OCI-LY7 (cell line): ENCODE results near the gene B4GALT4. TPM values are rescaled to one million over a fixed set of nuclear protein-coding genes. Genes with fewer than 3 reads are reported as not detected.

ENCODE experiments used
- BruUV-seq: library from RNA; stranded (reverse); fragments of 400-500 nt; replicated peaks from 2 replicates; lab custom pipeline; 2021; lab: Mats Ljungman, UMichigan
- CTCF ChIA-PET: fragments of 300-600 bp; sonication (Branson Sonifier 250); formaldehyde crosslinking; loops from one replicate; lab custom pipeline; 2022; ENCODE audit warnings: antibody characterized with exemption; ENCODE audit not compliant: unreplicated experiment; lab: Charles Lee
- POLR2A ChIA-PET: fragments of 300-600 bp; sonication (Branson Sonifier 250); formaldehyde crosslinking; loops from one replicate; lab custom pipeline; 2022; ENCODE audit warnings: antibody characterized with exemption; lab: Charles Lee
- DNase-seq: peaks from one replicate; pipeline ENCODE4 v3.0.0-alpha.2; 2015; ENCODE audit warnings: low spot score
- H2AFZ ChIP-seq: fragments of 200-600 bp; sonication (generic), shearing (Covaris generic); 2 replicates; pipeline ENCODE4 v1.6.1; 2014; ENCODE audit warnings: mild to moderate bottlenecking, antibody characterized with exemption, low read length, moderate library complexity
- H3K27ac ChIP-seq: fragments of 200-600 bp; sonication (generic); 2 replicates; pipeline ENCODE4 v1.5.1; 2014; ENCODE audit warnings: mixed run types, low read depth, mild to moderate bottlenecking, moderate library complexity, low read length, inconsistent platforms; ENCODE audit not compliant: poor library complexity, severe bottlenecking
- H3K36me3 ChIP-seq: fragments of 200-600 bp; sonication (generic); 2 replicates; pipeline ENCODE4 v1.6.1; 2014; ENCODE audit warnings: mild to moderate bottlenecking, antibody characterized with exemption, low read length, moderate library complexity, mixed read lengths; ENCODE audit not compliant: insufficient read depth
- H3K4me1 ChIP-seq: fragments of 200-600 bp; sonication (generic); 2 replicates; pipeline ENCODE4 v1.5.1; 2014; ENCODE audit warnings: mild to moderate bottlenecking, low read length; ENCODE audit not compliant: insufficient read depth, poor library complexity, severe bottlenecking
- H3K4me2 ChIP-seq: fragments of 200-600 bp; sonication (generic); 2 replicates; pipeline ENCODE4 v1.6.1; 2014; ENCODE audit warnings: mild to moderate bottlenecking, low read length
- H3K4me3 ChIP-seq: fragments of 200-600 bp; sonication (generic); 2 replicates; pipeline ENCODE4 v1.5.1; 2014; ENCODE audit warnings: mild to moderate bottlenecking, low read depth, low read length; ENCODE audit not compliant: poor library complexity, severe bottlenecking
- H3K79me2 ChIP-seq: fragments of 200-600 bp; sonication (generic); 2 replicates; pipeline ENCODE4 v1.6.1; 2016; ENCODE audit warnings: low read depth, mild to moderate bottlenecking, low read length, moderate library complexity, mixed read lengths; ENCODE audit not compliant: insufficient read depth
- H3K9me2 ChIP-seq: fragments of 200-600 bp; sonication (generic); 2 replicates; pipeline ENCODE4 v1.6.1; 2016; ENCODE audit warnings: mild to moderate bottlenecking, low read length, mixed read lengths; ENCODE audit not compliant: insufficient read depth
- H3K9me3 ChIP-seq: fragments of 200-600 bp; sonication (generic); 2 replicates; pipeline ENCODE4 v1.6.1; 2014; ENCODE audit warnings: mild to moderate bottlenecking, mixed run types, low read length, mixed read lengths
- H4K20me1 ChIP-seq: fragments of 200-600 bp; sonication (generic); 2 replicates; pipeline ENCODE4 v1.6.1; 2014; ENCODE audit warnings: mild to moderate bottlenecking, antibody characterized with exemption, low read length, moderate library complexity, mixed read lengths; ENCODE audit not compliant: insufficient read depth
- EZH2phosphoT487 ChIP-seq: fragments of 200-600 bp; sonication (generic); IDR thresholded peaks from 2 replicates; pipeline ENCODE4 v1.6.1; 2018; ENCODE audit warnings: low read depth, borderline replicate concordance, mild to moderate bottlenecking, mixed run types, antibody characterized with exemption, low read length, moderate library complexity, mixed read lengths
- intact Hi-C: fragments of 100-400 bp; cut with micrococcal nuclease; formaldehyde crosslinking; loops from one replicate; pipeline ENCODE4 v1.10.0; 2022; ENCODE audit not compliant: unreplicated experiment
- total RNA-seq, 2 experiments: library from RNA; depleted of rRNA in 1 of 2; stranded (reverse); fragments of >200 nt in 1 of 2; shearing (Covaris generic) in 1 of 2; gene quantifications; 2 replicates each; pipeline ENCODE4 v1.2.3, GENCODE V29; 2014 to 2022
- TF ChIP-seq, protein P1 (sequence below): fragments of 200-600 bp; sonication (generic); conservative IDR thresholded peaks from 2 replicates; pipeline ENCODE4 v1.5.1; 2014; ENCODE audit warnings: mild to moderate bottlenecking, antibody characterized with exemption, low read length, moderate library complexity, mixed read lengths

B4GALT4 gene
- total RNA-seq, 2 experiments from 2014 or later = 16.6 to 17.3 TPM

DNA sequence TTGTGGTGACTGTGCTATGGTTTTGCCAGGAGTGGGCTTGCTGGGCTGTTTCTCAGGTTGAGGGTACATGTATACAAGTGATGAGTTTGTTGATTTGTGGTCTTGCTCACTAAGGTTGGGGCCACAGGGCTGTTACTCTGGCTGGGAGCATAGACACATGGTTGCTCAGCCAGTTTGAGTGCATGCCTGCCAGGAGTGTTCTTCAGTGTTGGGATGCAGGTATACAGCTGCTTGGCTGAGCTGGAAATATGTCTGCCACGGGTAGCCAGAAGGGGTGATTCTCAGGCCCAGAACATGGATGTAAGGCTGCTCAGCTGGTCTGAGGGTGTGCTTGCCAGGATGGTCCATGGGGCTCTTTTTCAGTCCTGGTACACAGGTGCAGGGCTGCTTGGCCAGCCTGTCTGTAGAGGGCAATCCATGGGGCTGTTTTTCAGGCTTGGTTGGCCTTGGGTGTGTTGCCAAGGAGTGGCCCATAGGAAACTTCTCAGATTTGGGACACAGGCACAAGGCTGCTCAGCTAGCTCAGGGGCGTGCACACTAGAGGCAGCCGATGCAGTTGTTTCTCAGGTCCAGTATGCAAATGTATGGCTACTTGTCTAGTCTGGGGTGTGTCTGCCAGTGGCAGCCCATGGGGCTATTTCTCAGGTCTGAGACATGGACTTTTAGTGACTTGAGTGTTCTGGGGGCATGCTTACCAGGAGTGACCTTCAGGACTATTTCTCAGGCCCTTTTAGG, 48.2 kb upstream of the B4GALT4 start:
- TF ChIP-seq, protein P1, sequence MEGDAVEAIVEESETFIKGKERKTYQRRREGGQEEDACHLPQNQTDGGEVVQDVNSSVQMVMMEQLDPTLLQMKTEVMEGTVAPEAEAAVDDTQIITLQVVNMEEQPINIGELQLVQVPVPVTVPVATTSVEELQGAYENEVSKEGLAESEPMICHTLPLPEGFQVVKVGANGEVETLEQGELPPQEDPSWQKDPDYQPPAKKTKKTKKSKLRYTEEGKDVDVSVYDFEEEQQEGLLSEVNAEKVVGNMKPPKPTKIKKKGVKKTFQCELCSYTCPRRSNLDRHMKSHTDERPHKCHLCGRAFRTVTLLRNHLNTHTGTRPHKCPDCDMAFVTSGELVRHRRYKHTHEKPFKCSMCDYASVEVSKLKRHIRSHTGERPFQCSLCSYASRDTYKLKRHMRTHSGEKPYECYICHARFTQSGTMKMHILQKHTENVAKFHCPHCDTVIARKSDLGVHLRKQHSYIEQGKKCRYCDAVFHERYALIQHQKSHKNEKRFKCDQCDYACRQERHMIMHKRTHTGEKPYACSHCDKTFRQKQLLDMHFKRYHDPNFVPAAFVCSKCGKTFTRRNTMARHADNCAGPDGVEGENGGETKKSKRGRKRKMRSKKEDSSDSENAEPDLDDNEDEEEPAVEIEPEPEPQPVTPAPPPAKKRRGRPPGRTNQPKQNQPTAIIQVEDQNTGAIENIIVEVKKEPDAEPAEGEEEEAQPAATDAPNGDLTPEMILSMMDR = no peak
- no peak for TF ChIP-seq EZH2phosphoT487
- no peaks in the 10 kb centered on the region for H3K79me2 ChIP-seq
- peaks cover 11% of the 10 kb centered on the region; the same call in 1 of the 2 replicates for H3K9me3 ChIP-seq
- intact Hi-C loops = no loop called here
- BruUV-seq = no TSS peak
- ChIA-PET CTCF (no interaction called here), POLR2A (no interaction called here)
- H4K20me1 ChIP-seq = no peaks in the 10 kb centered on the region
- DNase-seq = no peak
- H3K4me1 ChIP-seq = peaks cover 16% of the 10 kb centered on the region
- no peaks in the 10 kb centered on the region for H3K9me2 ChIP-seq
- H3K4me3 ChIP-seq = no peak overlapping the region
- no peaks in the 10 kb centered on the region for H3K36me3 ChIP-seq
- H3K4me2 ChIP-seq = no peak overlapping the region
- no peak overlapping the region for H2AFZ ChIP-seq
- H3K27ac ChIP-seq = no peak overlapping the region

DNA sequence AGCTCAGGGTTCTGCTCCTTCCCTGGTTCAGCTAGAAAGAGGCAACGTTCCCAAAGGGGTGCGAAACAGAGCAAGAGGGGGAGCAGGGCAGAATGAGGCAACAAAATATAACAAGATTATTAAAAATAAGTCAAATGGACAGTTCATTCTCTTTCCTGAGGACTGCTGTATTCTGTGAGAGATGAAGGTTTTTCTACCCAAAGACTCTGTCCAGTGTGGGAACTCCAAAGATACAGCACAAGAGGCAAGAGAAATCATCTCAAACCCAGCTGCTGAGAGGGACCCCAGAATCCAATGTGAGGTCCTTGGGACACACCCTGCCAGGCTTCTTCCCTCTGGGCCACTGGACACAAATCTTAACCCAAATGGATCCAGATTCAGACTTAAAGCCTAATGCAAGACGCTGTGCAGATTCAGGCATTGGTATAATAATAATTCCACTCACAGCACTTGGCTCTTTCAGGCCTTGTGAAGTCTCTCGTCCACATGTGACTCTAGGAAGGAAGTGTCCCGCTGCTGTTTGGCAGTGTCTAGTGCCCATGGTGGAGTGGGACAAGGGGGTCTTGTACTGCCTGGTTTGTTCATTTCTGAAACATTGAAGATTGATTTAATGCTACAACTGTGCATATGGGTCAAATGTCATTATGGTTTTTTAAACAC, 39.0 kb upstream of the B4GALT4 start:
- POLR2A ChIA-PET = no interaction called here
- CTCF ChIA-PET = no interaction called here
- BruUV-seq = no TSS peak

More for the DNA sequence above, 39.0 kb upstream of the B4GALT4 start:
- DNase-seq = no peak
- H4K20me1 ChIP-seq = no peaks in the 10 kb centered on the region
- H3K9me2 ChIP-seq = no peaks in the 10 kb centered on the region
- H3K9me3 ChIP-seq = peaks cover 8% of the 10 kb centered on the region; the same call in 1 of the 2 replicates
- no peak for TF ChIP-seq EZH2phosphoT487
- TF ChIP-seq, protein P1 = no peak
- no peak overlapping the region for H3K27ac ChIP-seq
- no peak overlapping the region for H3K4me2 ChIP-seq
- H3K4me3 ChIP-seq = no peak overlapping the region
- no peaks in the 10 kb centered on the region for H3K4me1 ChIP-seq
- no peaks in the 10 kb centered on the region for H3K79me2 ChIP-seq
- no peak overlapping the region for H2AFZ ChIP-seq
- H3K36me3 ChIP-seq = no peaks in the 10 kb centered on the region
- intact Hi-C loops = no loop called here
